ENCODE measurements around the gene IL1RAP.

IL1RAP gene

GRCh38 chr3:190581041-190581541 lies 67.2 kb downstream of the IL1RAP start:
- no peak for DNase-seq

DNA sequence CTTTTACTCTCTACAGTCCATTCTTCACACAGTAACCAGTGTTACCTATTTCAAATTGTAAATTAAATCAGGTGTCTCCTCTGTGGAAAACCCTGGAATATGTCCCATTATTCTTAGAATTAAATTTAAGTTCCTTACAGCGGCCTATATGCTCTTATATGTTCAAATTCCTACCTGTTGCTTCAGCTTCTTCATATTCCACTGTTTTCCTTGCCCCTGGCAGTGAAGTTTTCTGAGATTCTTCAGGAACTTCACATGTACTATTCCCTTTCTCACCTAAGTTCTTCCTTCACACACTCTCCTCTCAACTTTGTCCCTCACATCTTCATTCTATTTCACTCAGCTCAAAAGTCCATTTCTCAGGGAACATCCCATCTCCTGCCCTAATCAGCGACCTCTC lies 68.8 kb downstream of the IL1RAP start:
- no peak for DNase-seq

- no peak for DNase-seq
Measured at GRCh38 chr3:190585805-190586630, 72.1 kb downstream of the IL1RAP start.

DNA sequence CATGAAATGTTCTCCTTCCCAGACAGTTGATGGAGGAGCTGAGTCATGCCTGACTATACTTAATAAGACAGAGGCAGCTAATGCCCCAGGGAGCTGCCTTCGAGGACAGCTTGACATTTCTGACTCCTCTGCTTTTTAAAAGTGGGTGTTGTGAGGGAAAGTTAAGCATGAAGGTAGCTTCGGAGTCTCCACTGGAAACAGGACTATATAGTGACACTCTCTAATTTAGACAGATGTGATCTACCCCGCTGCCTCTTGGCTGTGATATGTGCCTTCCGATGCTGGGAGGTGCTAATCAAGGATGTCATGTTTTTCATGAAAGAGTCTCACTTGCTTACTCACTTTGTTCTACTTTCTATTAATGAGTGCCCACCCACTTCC lies 72.7 kb downstream of the IL1RAP start:
- no peak for DNase-seq

DNA sequence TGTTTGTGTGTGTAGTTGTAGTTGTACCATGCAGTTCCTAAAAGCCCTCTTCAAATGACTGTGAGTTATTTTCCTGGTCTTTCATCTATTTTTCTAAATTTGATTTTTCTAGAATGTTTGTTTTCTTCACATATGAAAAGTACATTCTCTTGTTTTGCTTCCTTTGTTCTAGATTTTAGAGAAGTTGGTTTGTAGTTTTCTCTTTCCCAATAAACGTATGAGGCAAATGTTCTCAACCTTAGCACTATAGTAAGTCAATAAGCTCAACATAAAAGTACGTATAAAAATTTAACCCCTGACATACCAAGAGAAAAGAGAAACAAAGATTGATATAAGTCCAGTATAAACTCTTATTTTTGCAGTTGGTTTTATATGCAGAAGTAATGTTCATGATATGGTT lies 74.7 kb downstream of the IL1RAP start:
- DNase-seq, result no peak

GRCh38 chr3:190589326-190589725 lies 75.4 kb downstream of the IL1RAP start:
- DNase-seq, result no peak

DNA sequence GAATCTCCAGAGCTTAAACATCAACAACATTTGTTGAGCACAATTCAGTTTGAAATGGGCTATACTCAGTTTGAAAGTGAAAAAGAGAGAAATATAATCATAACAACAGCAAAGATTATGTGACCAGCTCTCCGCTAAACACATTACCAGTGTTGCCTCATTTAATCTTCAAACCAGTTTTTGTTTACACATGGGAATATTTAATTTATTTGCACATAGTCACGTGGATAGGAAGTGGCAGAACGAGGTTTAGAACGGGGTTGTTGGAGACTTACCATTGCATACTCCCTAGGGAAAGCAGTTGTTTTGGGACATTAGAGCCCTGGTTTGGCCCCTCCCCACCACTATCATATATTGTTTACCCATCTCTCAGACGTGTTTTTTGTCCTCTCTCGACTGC lies 77.2 kb downstream of the IL1RAP start:
- peak; percentile 2 to 12 for DNase-seq

DNA sequence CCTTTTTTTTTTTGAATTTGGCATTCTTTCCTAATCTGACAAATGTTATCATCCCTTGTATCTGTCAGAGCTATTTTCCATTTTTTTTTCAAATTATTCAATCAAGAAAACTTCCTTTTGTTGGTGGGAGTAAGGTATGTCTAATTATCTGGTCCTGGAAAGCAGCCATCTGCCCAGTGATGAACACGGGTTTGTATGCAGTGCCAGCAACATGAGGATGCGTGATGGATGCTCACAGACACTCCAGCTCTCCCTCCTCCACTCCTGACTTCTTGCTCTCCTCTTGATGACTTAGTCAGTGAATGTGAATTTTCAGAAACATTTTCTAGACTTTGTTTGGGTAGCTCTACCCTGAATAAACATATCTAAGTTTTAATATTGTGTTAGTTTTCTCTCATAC lies 79.2 kb downstream of the IL1RAP start:
- DNase-seq, result no peak

DNA sequence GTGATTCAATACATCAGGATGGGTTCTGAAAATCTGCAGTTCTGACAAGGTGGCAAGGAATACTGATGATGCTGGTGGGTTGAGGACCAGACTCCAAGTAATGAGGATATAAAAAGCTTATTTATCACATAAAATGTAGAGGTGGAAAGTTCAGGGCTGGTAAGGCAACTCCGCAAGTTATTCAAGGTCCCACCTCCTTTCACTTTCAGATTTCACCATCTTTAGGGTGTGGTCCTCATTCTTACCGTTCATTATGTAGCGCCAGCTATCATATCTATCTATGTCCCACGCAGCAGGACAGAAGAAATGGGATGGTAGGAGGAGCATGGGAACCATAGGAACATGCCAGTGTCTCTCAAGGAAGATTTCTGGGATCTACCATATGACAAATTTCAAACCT lies 80.3 kb downstream of the IL1RAP start:
- DNase-seq, result no peak

DNA sequence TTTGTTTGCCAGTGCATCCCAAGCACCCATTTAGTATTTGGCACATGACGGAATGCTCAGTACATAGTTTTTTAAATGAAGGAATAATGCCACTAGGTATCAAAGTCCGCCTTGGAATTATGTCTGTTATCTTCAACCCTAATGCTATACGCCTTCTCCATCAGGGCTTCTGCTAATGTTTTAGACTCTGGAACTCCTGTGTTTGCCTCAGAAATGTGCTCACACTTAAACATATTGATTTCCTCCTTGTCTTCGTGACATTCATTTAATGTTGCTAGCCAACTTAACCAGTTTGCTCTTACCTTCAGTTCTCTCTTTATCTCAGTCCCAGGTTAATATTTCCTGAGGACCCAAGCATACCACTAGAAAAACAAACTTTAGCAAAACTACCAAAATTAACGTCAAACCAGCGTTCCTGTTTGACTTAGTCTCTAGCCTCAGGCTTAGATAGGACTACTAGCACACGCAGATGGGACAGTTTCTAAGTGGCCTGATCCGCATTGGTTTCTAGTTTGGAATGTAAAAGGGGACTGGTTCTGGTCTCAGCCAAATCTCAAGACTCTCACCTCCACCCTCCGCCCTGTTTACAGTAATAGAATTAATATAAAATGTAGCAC lies 81.4 kb downstream of the IL1RAP start:
- no peak for DNase-seq

GRCh38 chr3:190595807-190596206 lies 81.9 kb downstream of the IL1RAP start:
- no peak for DNase-seq

DNA sequence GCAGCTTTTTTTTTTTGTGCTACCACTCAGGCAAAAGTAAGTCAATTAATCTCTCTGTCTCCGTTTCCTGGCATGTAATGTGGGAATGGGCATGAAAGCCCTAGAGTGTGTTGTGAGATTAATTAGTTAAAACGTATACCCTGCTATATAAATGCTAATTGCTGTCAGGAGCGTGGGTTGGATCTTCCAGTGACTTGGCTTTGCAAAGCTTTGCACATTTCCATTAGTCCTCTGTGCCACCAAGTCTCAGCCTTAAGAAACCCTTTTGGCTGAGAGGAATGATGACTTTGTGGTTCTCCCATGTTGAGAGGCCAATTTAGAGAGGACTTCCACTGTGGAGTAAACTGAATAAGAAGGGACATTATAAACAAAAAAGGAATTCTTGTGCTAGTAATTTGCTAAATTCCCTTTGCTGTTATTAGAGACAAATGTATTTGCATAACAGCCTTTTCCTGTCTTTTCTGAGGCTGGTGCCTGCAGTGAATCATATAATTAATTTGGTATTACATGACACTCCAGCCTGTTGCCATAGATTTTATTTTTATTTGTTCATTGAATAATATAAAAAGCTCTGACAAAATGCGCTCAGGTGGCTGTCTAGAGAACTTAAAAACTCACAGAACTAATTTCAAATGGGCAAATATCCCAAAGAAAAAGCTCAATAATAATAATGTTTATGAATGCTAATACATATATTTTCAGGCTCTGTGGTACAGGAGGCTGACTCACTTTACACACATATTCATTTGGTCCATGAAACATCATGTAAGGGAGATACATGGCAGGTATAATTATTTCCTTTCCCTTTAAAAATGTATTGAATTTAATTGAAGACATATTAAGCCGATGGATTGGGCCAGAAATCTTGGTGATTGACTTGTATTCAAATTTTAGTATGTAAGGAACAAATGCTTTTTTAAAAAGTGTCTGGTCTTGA lies 82.7 kb downstream of the IL1RAP start:
- DNase-seq, result no peak

DNA sequence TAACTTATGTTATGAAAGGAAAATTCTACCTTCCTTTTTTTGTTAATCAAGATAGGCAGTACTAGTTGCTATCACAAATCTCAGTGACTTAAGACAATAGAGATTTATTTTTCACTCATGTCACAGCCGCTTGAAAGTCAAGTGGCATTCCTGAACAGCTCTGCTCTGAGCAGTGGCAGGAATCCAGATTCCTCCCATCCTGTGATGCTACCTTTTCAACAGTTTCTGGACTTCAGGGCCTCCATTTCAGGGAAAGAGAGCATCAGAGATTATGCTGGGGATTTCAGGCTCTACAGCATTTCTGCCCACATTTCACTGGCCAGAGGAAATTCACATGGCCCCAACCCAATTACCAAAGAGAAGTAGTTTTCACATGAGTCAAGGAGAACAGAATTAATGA lies 83.4 kb downstream of the IL1RAP start:
- no peak for DNase-seq

DNA sequence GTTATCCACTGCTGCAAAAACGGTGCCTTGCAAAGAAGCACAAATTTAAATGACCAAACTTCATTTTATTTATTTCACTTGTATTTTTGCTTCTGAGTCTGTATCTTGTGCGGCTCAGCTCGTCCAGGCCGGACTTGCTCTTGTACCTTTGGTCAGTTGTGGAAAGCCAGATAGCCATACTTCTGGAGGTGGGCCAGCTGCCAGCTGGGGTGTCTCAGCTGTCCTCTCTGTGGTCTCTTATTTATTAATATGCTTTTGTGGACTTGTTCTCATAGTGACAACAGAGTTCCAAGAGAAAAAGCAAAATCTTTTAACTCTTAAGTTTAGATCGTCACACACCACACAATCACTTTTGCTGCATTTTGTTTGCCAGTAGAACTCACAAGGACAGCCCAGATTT lies 87.7 kb downstream of the IL1RAP start:
- no peak for DNase-seq

GRCh38 chr3:190605385-190605784 lies 91.5 kb downstream of the IL1RAP start:
- no peak for DNase-seq

GRCh38 chr3:190606596-190606995 lies 92.7 kb downstream of the IL1RAP start:
- no peak for DNase-seq

- no peak for DNase-seq
Measured at GRCh38 chr3:190607021-190607420, 93.1 kb downstream of the IL1RAP start.

GRCh38 chr3:190608850-190609589 lies 95.1 kb downstream of the IL1RAP start:
- DNase-seq, result no peak

GRCh38 chr3:190614226-190615059 lies 100.6 kb downstream of the IL1RAP start:
- no peak for DNase-seq

- no peak for DNase-seq
Measured at GRCh38 chr3:190615060-190615384, 101.1 kb downstream of the IL1RAP start.

DNA sequence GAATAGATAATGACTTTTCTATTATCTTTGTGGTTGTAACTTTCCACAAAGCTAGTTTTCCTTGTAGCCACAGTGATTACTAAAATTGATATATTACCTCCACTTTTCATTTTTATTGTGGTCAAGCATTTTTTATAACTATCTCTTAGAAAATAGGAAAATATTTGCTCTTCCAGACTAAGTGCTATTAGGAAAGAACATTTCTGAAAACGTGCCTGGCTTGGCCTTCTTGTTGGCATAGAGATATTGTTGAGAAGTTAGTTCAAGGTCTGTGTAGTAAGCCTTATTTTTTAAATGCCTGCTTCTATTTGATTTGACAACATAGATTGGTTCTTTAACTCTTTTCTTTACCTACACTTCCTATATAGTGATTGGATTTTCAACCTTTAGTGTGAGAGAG lies 101.7 kb downstream of the IL1RAP start:
- DNase-seq, result no peak

DNA sequence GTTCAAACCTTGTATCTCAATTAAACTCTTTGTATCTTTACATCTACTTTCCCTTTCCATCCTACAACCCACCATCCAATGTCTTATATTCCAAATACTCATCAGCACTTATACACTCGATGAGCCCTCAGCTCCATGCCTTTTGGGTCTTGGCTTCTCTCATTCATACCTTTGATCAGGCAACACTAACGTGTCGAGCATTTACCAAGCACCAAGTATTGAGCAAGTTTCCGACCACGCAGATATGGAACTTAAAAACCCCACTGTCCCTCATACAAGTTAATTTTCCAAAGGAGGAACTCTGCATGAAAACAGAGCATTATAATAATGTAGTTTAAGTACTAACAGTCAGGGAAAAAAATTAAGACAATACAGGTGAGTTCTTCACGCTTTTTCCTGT lies 102.8 kb downstream of the IL1RAP start:
- no peak for DNase-seq
